WTC11 (cell line): ENCODE measurements around the gene CENPX.

Experiments used
- AFF4 ChIP-seq: sonication (generic); formaldehyde crosslinking; IDR thresholded peaks from 2 replicates; pipeline ENCODE4 v1.8.1; 2023; ENCODE audit warnings: mild to moderate bottlenecking, missing genetic modification reagents, borderline replicate concordance
- ARID4B ChIP-seq: sonication (generic); formaldehyde crosslinking; IDR thresholded peaks from 2 replicates; pipeline ENCODE4 v1.8.0; 2023; ENCODE audit warnings: missing genetic modification reagents, mild to moderate bottlenecking, borderline replicate concordance
- ATF3 ChIP-seq: sonication (generic); formaldehyde crosslinking; conservative IDR thresholded peaks from 2 replicates; pipeline ENCODE4 v1.8.1; 2022; ENCODE audit warnings: mild to moderate bottlenecking, missing genetic modification reagents
- CTCF ChIP-seq: fragments of 200-600 bp; IDR thresholded peaks from 2 replicates; pipeline ENCODE4 v1.8.0; 2022; ENCODE audit warnings: antibody characterized with exemption
- E2F5 ChIP-seq: sonication (generic); formaldehyde crosslinking; IDR thresholded peaks from 2 replicates; pipeline ENCODE4 v1.8.1; 2022; ENCODE audit warnings: mild to moderate bottlenecking, moderate library complexity, missing genetic modification reagents
- FOXP4 ChIP-seq: sonication (generic); formaldehyde crosslinking; IDR thresholded peaks from 2 replicates; pipeline ENCODE4 v1.8.0; 2022; ENCODE audit warnings: mild to moderate bottlenecking, missing genetic modification reagents
- JUN ChIP-seq: sonication (generic); formaldehyde crosslinking; IDR thresholded peaks from 2 replicates; pipeline ENCODE4 v1.8.0; 2023; ENCODE audit warnings: mild to moderate bottlenecking, missing genetic modification reagents
- KAT7 ChIP-seq: sonication (generic); formaldehyde crosslinking; IDR thresholded peaks from 2 replicates; pipeline ENCODE4 v1.8.1; 2023; ENCODE audit warnings: missing genetic modification reagents, mild to moderate bottlenecking, borderline replicate concordance
- TCF7 ChIP-seq: sonication (generic); formaldehyde crosslinking; IDR thresholded peaks from 2 replicates; pipeline ENCODE4 v1.8.0; 2022; ENCODE audit warnings: mild to moderate bottlenecking, low read depth, missing genetic modification reagents, moderate library complexity
- TEAD1 ChIP-seq: sonication (generic); formaldehyde crosslinking; IDR thresholded peaks from 2 replicates; pipeline ENCODE4 v1.8.0; 2022; ENCODE audit warnings: mild to moderate bottlenecking, missing genetic modification reagents
- TP53 ChIP-seq: sonication (generic); formaldehyde crosslinking; IDR thresholded peaks from 2 replicates; pipeline ENCODE4 v1.8.1; 2023; ENCODE audit warnings: mild to moderate bottlenecking, missing genetic modification reagents
- USF1 ChIP-seq: sonication (generic); formaldehyde crosslinking; IDR thresholded peaks from 2 replicates; pipeline ENCODE4 v1.8.0; 2022; ENCODE audit warnings: mild to moderate bottlenecking, missing genetic modification reagents
- USF2 ChIP-seq: sonication (generic); formaldehyde crosslinking; IDR thresholded peaks from 2 replicates; pipeline ENCODE4 v1.8.1; 2023; ENCODE audit warnings: mild to moderate bottlenecking, missing genetic modification reagents, moderate library complexity
- ZNF416 ChIP-seq: fragments of 250-450 bp; sonication (Bioruptor Pico); IDR thresholded peaks from 2 replicates; pipeline ENCODE4 v1.9.0; 2021; ENCODE audit warnings: mild to moderate bottlenecking, inconsistent platforms

GRCh38 chr17:82054351-82055022, 31.8 kb upstream of the CENPX start:
- TF ChIP-seq ARID4B (CRISPR knock-in tag) = no peak
- no peak for TF ChIP-seq JUN
- no peak for TF ChIP-seq CTCF
- TF ChIP-seq USF2 (CRISPR knock-in tag) = no peak
- no peak for TF ChIP-seq KAT7 (CRISPR knock-in tag)
- no peak for TF ChIP-seq E2F5 (CRISPR knock-in tag)
- no peak for TF ChIP-seq USF1 (CRISPR knock-in tag)
- TF ChIP-seq TCF7 (CRISPR knock-in tag) = no peak
- no peak for TF ChIP-seq AFF4
- TF ChIP-seq TEAD1 (CRISPR knock-in tag) = no peak
- no peak for TF ChIP-seq TP53
- TF ChIP-seq ZNF416 (CRISPR knock-in tag) = no peak
- TF ChIP-seq ATF3 = no peak
- no peak for TF ChIP-seq FOXP4 (CRISPR knock-in tag)
